ENCODE measurements around the gene ZMIZ2.

DNA sequence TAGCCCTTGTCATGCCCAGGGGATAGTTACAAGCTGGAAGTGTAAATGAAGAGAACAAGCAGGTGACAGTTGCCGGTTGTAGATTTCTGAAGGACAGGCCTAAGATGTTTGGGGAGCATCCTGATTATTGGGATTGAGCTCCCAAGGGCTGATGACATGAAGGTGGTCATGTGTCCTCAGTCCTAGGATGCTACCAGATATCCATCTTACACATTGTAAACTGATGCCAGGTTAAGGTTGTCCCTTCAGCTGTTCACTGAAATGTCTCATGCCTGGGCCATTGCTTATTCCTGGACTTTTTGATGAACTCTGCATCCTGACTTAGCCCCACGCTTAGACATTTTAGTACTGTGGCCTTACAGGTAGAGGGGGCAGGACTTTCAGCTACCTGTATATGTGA is 1.3 kb downstream of the ZMIZ2 start:
- TF ChIP-seq POLR2A (IDR thresholded peaks at IDR 0.05; ENCODE audit: control extremely low read depth in 1 of 2, low read depth in 2 of 2, low read length in 2 of 2) = no peak
- TF ChIP-seq, protein P1, sequence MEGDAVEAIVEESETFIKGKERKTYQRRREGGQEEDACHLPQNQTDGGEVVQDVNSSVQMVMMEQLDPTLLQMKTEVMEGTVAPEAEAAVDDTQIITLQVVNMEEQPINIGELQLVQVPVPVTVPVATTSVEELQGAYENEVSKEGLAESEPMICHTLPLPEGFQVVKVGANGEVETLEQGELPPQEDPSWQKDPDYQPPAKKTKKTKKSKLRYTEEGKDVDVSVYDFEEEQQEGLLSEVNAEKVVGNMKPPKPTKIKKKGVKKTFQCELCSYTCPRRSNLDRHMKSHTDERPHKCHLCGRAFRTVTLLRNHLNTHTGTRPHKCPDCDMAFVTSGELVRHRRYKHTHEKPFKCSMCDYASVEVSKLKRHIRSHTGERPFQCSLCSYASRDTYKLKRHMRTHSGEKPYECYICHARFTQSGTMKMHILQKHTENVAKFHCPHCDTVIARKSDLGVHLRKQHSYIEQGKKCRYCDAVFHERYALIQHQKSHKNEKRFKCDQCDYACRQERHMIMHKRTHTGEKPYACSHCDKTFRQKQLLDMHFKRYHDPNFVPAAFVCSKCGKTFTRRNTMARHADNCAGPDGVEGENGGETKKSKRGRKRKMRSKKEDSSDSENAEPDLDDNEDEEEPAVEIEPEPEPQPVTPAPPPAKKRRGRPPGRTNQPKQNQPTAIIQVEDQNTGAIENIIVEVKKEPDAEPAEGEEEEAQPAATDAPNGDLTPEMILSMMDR (IDR thresholded peaks at IDR 0.05; ENCODE audit: control extremely low read depth in 1 of 3, insufficient read depth in 1 of 3, low read depth in 1 of 3, low read length in 3 of 3) = no peak
- TF ChIP-seq RAD21 (IDR thresholded peaks at IDR 0.05 in 1 of 2, conservative IDR thresholded peaks at IDR 0.05 in 1 of 2; ENCODE audit: low read depth in 2 of 2, low read length in 2 of 2) = no peak
- no peak for TF ChIP-seq MAFK (IDR thresholded peaks at IDR 0.05; ENCODE audit: low read depth, low read length)
- TF ChIP-seq, protein P2, sequence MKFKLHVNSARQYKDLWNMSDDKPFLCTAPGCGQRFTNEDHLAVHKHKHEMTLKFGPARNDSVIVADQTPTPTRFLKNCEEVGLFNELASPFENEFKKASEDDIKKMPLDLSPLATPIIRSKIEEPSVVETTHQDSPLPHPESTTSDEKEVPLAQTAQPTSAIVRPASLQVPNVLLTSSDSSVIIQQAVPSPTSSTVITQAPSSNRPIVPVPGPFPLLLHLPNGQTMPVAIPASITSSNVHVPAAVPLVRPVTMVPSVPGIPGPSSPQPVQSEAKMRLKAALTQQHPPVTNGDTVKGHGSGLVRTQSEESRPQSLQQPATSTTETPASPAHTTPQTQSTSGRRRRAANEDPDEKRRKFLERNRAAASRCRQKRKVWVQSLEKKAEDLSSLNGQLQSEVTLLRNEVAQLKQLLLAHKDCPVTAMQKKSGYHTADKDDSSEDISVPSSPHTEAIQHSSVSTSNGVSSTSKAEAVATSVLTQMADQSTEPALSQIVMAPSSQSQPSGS (IDR thresholded peaks at IDR 0.05; ENCODE audit: low read length) = no peak
- TF ChIP-seq HDAC6 (IDR thresholded peaks at IDR 0.05; ENCODE audit: low read depth, low read length) = no peak
- no peak for TF ChIP-seq POLR2AphosphoS5 (IDR thresholded peaks at IDR 0.05; ENCODE audit: low read depth, low read length)

All from H1 (cell line).